Endothelial cell (in vitro differentiated cells): ENCODE results near the gene GLP2R. TPM values are rescaled to one million over a fixed set of nuclear protein-coding genes. Genes with fewer than 3 reads are reported as not detected.
"Not testable (repeated sequence)": the region's sequence is repeated elsewhere in the genome, so short reads cannot be mapped to it uniquely, and the experiment has no call there.

Experiments used
- DNase-seq: peaks from one replicate; pipeline ENCODE4 v3.0.0; 2021; ENCODE audit warnings: low spot score
- H3K27ac Mint-ChIP-seq: one replicate; pipeline ENCODE4 v1.8.0; 2021; ENCODE audit warnings: mixed read lengths, inconsistent platforms; ENCODE audit not compliant: unreplicated experiment
- H3K27me3 Mint-ChIP-seq: one replicate; pipeline ENCODE4 v1.8.0; 2021; ENCODE audit warnings: mild to moderate bottlenecking, moderate library complexity, mixed read lengths, inconsistent platforms; ENCODE audit not compliant: unreplicated experiment
- H3K36me3 Mint-ChIP-seq: one replicate; pipeline ENCODE4 v1.8.0; 2021; ENCODE audit warnings: mild to moderate bottlenecking, low read depth, mixed read lengths, inconsistent platforms; ENCODE audit not compliant: unreplicated experiment
- H3K4me1 Mint-ChIP-seq: one replicate; pipeline ENCODE4 v1.8.0; 2021; ENCODE audit warnings: mild to moderate bottlenecking, mixed read lengths, inconsistent platforms; ENCODE audit not compliant: unreplicated experiment
- H3K4me3 Mint-ChIP-seq: one replicate; pipeline ENCODE4 v1.8.0; 2021; ENCODE audit warnings: mild to moderate bottlenecking, mixed read lengths, inconsistent platforms; ENCODE audit not compliant: unreplicated experiment
- H3K9me3 Mint-ChIP-seq: one replicate; pipeline ENCODE4 v1.8.0; 2021; ENCODE audit warnings: mixed read lengths, inconsistent platforms; ENCODE audit not compliant: unreplicated experiment
- CTCF ChIP-seq: fragments of 200-600 bp; sonication (generic); IDR thresholded peaks from one replicate; pipeline ENCODE4 v1.5.0; 2021; ENCODE audit warnings: antibody characterized with exemption; ENCODE audit not compliant: unreplicated experiment
- long read RNA-seq: library from polyadenylated mRNA; unstranded; transcript quantifications from one replicate; pipeline ENCODE4 v2.0.0, GENCODE V29; 2020; ENCODE audit not compliant: unreplicated experiment
- total RNA-seq: library from RNA; stranded (reverse); fragmentation: NEBNext Ultra II Directional; extraction: Animal tissue kit (Norgen Biotek cat#: 25700); gene quantifications from one replicate; pipeline ENCODE4 v1.2.1, GENCODE V29; 2021; ENCODE audit not compliant: unreplicated experiment

GLP2R gene
- 0.15 TPM for total RNA-seq
- long read RNA-seq = 0 reads

DNA sequence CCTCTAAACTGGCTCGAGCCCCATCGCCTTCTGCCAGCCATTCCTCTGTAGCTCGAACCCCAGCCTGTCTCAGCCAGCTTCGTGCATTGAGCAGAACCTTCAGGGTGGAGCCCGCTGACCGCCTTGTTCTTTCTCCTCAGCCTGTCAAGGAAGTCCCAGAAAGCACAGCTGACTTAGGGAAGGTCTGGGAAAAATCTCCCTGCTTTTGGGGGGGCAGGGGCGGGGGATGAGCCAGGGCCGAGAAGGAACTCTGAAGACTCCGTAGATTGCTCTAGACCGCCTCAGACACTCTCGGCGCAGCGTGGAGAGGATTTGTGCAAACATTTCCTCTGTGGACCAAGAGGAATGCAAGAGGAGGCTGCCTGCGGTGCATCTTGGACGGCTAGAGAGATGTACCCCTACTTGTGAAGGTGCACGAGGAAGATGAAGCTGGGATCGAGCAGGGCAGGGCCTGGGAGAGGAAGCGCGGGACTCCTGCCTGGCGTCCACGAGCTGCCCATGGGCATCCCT, at the start of gene GLP2R:
GLP2R (plus strand) TSS at position 284 of the 510 bp plus-strand sequence; CDS start at position 424, 140 bp downstream.
- H3K4me3 Mint-ChIP-seq = no peak within 1 kb of the TSS
- no peak for DNase-seq
- H3K27me3 Mint-ChIP-seq = peaks cover 1% of the 10 kb centered on the region
- H3K4me1 Mint-ChIP-seq = peaks cover 4% of the 10 kb centered on the region
- H3K27ac Mint-ChIP-seq = no peak within 1 kb of the TSS
- no peak for TF ChIP-seq CTCF
- H3K36me3 Mint-ChIP-seq = no peaks in the 10 kb centered on the region
- no peaks in the 10 kb centered on the region for H3K9me3 Mint-ChIP-seq

DNA sequence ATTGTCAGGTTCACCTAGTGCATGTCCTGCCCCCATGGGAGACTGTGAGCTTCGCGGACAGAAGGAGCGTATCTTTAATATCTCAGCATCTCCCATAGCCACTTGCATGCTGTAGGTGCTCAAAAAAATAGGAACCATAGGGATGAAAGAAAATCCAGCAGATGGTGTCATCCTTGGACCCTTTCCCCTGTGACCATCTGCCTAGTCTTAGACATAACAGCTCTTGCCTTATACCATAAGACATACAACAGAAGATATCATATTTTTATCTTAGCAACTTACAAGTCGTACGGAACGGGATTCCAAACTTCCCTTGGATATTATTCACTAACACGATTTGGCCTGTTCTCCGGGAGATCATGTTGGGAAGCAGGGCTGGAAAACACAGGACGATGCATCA, 48.8 kb upstream of the GLP2R start:
- no peak for DNase-seq
- Mint-ChIP-seq H3K27ac (no peak overlapping the region), H3K27me3 (no peaks in the 10 kb centered on the region), H3K4me3 (no peak overlapping the region), H3K9me3 (no peaks in the 10 kb centered on the region), H3K4me1 (peaks cover 7% of the 10 kb centered on the region), H3K36me3 (no peaks in the 10 kb centered on the region)
- no peak for TF ChIP-seq CTCF

DNA sequence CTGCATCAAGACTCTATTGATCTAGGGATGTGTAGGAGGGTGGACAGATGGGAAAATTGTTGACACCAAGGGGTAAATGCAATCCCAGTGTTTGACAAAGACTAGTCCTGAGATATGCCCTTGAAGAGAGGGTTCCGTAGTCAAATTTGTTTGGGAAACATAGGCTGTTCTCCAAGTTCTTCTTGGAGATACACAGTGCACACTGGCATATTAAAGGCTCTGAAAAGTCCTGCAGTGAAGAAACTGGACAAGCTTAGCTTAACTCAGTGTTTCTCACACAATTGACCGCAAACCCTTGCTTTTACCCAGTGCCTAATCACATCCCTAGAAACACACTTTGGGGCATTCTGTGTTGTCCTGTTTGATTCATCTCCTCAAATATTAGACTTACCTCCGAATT, 45.2 kb upstream of the GLP2R start:
- Mint-ChIP-seq H3K27me3 (no peaks in the 10 kb centered on the region), H3K4me1 (no peaks in the 10 kb centered on the region), H3K27ac (no peak overlapping the region), H3K9me3 (no peaks in the 10 kb centered on the region), H3K4me3 (no peak overlapping the region), H3K36me3 (no peaks in the 10 kb centered on the region)
- no peak for TF ChIP-seq CTCF
- no peak for DNase-seq

DNA sequence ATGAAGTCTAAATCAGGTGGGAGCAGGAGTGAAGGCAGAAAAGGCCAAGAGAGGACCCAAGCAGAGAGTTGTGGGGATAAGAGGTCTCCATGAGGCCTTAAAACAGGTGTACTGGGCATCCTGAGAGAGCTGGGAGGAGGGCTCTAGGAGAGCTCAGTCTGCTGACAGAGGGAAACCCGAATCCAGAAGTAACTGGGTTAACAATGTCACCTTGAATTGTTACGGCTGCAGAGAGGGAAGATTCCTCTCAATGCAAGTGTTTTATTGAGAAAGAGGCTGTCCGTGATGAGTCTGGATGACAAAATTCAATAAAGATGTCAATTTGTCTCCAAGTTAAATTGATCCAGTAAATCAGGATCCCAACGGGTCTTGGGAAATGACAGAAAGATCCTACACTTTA, 42.7 kb upstream of the GLP2R start:
- H3K9me3 Mint-ChIP-seq = no peaks in the 10 kb centered on the region
- H3K27ac Mint-ChIP-seq = no peak overlapping the region
- no peak overlapping the region for H3K4me3 Mint-ChIP-seq
- DNase-seq = no peak
- H3K27me3 Mint-ChIP-seq = no peaks in the 10 kb centered on the region
- TF ChIP-seq CTCF = no peak
- no peaks in the 10 kb centered on the region for H3K36me3 Mint-ChIP-seq
- H3K4me1 Mint-ChIP-seq = no peaks in the 10 kb centered on the region

DNA sequence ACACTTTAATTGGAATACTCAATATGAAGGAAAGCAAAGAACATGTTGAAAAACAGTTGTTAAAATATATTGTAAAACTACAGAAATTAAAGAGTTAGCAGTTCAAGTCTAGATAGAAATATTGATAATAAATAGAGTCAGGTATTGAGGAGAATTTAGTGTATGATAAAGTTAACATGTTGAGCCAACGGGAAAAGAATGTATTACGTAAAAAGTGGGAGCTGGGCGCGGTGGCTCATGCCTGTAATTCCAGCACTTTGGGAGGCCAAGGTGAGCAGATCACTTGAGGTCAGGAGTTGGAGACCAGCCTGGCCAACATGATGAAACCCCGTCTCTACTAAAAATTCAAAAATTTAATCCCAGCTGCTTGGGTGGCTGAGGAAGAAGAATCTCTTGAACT, 42.3 kb upstream of the GLP2R start:
- H3K4me3 Mint-ChIP-seq, H3K27me3 Mint-ChIP-seq, DNase-seq, H3K4me1 Mint-ChIP-seq, H3K36me3 Mint-ChIP-seq, H3K9me3 Mint-ChIP-seq, H3K27ac Mint-ChIP-seq: not testable (repeated sequence)

DNA sequence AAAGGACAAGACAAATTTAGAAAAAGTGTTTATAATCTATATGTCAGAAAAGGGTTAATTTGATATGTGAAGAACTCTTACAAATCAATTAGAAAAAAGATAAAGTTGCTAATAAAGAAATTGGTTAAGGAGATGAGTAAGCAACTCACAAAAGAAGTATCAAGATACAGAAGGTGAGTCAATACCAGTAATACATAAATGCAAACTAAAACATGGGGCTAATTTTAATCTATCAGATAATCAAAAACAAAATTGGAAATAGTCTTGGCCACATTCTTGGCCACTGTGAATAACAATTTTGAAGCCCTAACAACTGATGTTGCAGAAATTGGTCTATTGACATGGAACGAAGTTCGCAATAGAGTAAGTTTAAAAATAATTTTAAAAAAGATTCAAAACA, 41.2 kb upstream of the GLP2R start:
- Mint-ChIP-seq H3K36me3 (no peaks in the 10 kb centered on the region), H3K4me1 (no peaks in the 10 kb centered on the region), H3K27me3 (no peaks in the 10 kb centered on the region), H3K9me3 (no peaks in the 10 kb centered on the region), H3K27ac (no peak overlapping the region), H3K4me3 (no peak overlapping the region)
- TF ChIP-seq CTCF = no peak
- DNase-seq = no peak
